Bronchial epithelial cell (primary cell): ENCODE data around the gene PCSK1. TPM values are rescaled to one million over a fixed set of nuclear protein-coding genes. Genes with fewer than 3 reads are reported as not detected.
"Not testable (repeated sequence)": the region's sequence is repeated elsewhere in the genome, so short reads cannot be mapped to it uniquely, and the experiment has no call there.

ENCODE experiments used
- DNase-seq: peaks from one replicate; pipeline ENCODE4 v3.0.0-alpha.2; 2010; ENCODE audit warnings: low read depth
- FAIRE-seq: peaks from 2 replicates; lab custom pipeline; 2011; peaks lifted over from hg19 to GRCh38; lab: Jason Lieb, UNC
- H3K27me3 ChIP-seq: 2 replicates; pipeline ENCODE4 v1.5.1; 2011; ENCODE audit warnings: low read length; ENCODE audit not compliant: control insufficient read depth, insufficient read depth
- H3K36me3 ChIP-seq: 2 replicates; pipeline ENCODE4 v1.5.1; 2011; ENCODE audit warnings: low read length; ENCODE audit not compliant: control insufficient read depth, insufficient read depth
- H3K4me3 ChIP-seq: 2 replicates; pipeline ENCODE4 v1.5.1; 2011; ENCODE audit warnings: mild to moderate bottlenecking, low read depth, low read length, control low read depth
- total RNA-seq: library from RNA; depleted of rRNA; stranded (reverse); fragments of >200 nt; gene quantifications from 2 replicates; pipeline ENCODE4 v1.2.1, GENCODE V29; 2014
- TF ChIP-seq, protein P1 (sequence below): IDR thresholded peaks from 2 replicates; pipeline ENCODE4 v1.5.1; 2011; ENCODE audit warnings: mild to moderate bottlenecking, moderate library complexity, low read length, control low read depth, inconsistent platforms; ENCODE audit not compliant: insufficient read depth, severe bottlenecking

Gene PCSK1
- total RNA-seq, 1 donor from 2014 or later, result under 0.01 TPM

DNA sequence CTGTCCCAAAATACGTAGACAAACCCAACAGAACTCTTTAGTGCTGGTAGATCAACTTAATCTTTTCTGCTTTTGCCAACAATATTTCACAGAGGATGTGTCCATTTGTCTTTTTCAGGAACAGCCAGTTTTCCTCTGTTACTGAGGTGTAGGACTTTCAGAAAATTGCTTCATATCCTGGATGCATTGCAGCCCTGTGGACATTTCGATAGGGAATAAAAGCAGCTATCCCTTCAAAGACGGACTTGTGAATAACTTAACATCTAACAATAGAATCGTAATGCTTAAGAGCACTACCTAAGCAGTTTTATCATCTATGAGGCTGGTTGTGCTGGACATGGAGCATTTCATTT is 59.7 kb downstream of the PCSK1 start:
- no peaks in the 10 kb centered on the region for H3K36me3 ChIP-seq
- TF ChIP-seq, protein P1, sequence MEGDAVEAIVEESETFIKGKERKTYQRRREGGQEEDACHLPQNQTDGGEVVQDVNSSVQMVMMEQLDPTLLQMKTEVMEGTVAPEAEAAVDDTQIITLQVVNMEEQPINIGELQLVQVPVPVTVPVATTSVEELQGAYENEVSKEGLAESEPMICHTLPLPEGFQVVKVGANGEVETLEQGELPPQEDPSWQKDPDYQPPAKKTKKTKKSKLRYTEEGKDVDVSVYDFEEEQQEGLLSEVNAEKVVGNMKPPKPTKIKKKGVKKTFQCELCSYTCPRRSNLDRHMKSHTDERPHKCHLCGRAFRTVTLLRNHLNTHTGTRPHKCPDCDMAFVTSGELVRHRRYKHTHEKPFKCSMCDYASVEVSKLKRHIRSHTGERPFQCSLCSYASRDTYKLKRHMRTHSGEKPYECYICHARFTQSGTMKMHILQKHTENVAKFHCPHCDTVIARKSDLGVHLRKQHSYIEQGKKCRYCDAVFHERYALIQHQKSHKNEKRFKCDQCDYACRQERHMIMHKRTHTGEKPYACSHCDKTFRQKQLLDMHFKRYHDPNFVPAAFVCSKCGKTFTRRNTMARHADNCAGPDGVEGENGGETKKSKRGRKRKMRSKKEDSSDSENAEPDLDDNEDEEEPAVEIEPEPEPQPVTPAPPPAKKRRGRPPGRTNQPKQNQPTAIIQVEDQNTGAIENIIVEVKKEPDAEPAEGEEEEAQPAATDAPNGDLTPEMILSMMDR, result no peak
- no peak overlapping the region for H3K4me3 ChIP-seq
- peaks cover 2% of the 10 kb centered on the region for H3K27me3 ChIP-seq
- DNase-seq, result no peak
- no peak for FAIRE-seq

DNA sequence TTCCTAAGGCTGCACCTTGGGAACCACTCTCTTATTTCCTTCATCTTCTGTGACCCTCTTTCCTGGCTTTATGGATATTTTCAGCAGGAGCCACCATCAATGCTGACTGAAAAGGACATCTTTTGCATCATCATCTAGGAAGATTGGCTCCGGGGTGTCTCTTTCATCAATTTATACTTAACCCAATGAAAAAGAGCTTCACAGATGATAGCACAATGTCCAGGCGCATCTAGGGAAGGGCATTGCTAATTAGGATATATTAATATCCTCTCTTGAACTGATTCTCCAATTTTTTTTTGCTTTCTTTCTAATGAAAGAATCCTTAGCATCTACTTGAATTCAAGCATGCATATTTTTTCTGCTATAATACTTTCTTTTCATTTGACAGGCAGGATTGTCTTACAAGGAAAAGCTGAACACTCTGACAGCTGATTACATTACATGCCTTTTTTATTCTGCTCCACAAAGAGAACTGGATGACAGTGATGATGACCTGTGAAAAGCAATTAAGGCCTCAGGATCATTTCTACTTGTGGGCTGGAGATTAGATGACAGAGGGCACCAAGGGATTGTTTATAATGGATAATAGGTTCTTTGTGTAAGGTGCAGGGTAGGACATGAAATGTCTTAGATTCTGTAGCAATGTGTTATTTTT is 60.2 kb downstream of the PCSK1 start:
- Histone ChIP-seq H3K4me3 (no peak overlapping the region), H3K27me3 (peaks cover 2% of the 10 kb centered on the region), H3K36me3 (no peaks in the 10 kb centered on the region)
- FAIRE-seq (no peak), DNase-seq (no peak)
- TF ChIP-seq, protein P1, result no peak

DNA sequence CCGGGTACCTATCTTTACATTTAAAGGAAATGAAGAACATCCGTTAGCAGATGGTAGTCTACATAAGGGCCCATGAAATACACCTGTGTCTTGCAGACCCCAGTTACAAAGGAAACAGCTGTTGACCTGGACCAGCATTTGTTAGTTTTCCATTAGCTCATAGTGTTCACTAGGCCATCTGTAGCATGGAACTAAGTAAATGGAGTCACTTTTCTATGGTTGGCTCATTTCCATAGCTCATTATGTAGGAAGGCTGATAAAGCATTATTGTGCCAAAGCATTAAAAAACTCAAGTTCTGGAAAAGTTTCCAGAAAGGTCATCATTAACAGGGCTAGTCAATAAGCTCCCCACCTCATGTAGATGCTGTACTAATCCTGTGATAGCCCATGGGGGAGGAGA is 62.1 kb downstream of the PCSK1 start:
- DNase-seq (no peak), FAIRE-seq (no peak)
- peaks cover 2% of the 10 kb centered on the region for H3K27me3 ChIP-seq
- H3K36me3 ChIP-seq, result no peaks in the 10 kb centered on the region
- TF ChIP-seq, protein P1, result no peak
- H3K4me3 ChIP-seq, result no peak overlapping the region

DNA sequence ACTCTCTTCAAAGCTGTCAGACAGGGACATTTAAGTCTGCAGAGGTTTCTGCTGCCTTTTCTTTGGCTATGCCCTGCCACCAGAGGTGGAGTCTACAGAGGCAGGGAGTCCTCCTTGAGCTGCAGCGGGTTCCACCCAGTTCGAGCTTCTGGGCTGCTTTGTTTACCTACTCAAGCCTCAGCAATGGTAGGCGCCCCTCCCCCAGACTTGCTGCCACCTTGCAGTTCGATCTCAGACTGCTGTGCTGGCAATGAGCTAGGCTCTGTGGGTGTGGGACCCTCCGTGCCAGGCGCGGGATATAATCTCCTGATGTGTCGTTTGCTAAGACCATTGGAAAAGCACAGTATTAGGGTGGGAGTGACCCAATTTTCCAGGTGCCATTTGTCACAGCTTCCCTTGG is 65.7 kb downstream of the PCSK1 start:
- FAIRE-seq, H3K36me3 ChIP-seq: not testable (repeated sequence)

DNA sequence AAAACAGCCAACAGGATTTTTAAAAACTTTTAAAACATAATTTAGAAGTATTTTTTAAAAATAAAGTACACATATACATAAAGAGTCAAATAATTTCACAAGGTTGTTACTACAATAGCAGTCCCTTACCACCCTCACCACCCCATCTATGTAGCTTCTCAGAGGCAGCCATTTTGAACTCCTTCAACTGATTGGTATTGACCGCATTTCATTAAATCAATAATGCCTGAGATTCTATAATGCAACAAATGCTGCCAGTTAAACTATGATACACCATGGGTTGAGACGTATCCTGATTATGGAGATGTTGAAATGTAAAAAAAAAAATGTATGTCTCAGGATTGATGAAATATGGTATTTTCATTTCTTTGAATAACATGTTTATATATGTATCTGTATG is 78.8 kb downstream of the PCSK1 start:
- H3K27me3 ChIP-seq, result no peaks in the 10 kb centered on the region
- no peaks in the 10 kb centered on the region for H3K36me3 ChIP-seq
- TF ChIP-seq, protein P1, result no peak
- DNase-seq, result no peak
- FAIRE-seq, result peak; percentile 82
- no peak overlapping the region for H3K4me3 ChIP-seq

More for the DNA sequence above, 65.7 kb downstream of the PCSK1 start:
- not testable (repeated sequence) for DNase-seq, H3K4me3 ChIP-seq, H3K27me3 ChIP-seq

DNA sequence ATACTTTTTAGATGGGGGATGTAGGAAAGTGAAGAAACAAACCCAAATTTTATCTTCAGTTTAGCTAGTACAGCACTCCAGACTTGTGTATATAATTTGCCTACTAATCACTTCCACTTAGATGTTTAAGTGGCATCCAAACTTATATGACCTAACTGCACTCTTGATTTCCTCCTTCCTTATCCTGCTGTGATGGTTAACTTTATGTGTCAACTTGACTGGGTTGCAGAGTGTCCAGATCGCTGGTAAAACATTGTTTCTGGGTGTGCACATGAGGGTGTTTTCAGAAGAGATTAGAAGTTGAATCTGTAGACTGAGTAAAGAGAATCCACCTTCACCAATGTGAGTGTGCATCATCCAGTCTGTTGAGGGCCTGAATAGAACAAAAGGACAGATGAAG is 79.8 kb downstream of the PCSK1 start:
- no peak for DNase-seq
- FAIRE-seq, result no peak
- no peak overlapping the region for H3K4me3 ChIP-seq
- TF ChIP-seq, protein P1, result no peak
- H3K27me3 ChIP-seq, result no peaks in the 10 kb centered on the region
- H3K36me3 ChIP-seq, result no peaks in the 10 kb centered on the region
